ENCODE data around the gene CAMK2B. TPM values are rescaled to one million over a fixed set of nuclear protein-coding genes. Genes with fewer than 3 reads are reported as not detected.
A peak's percentile ranks its signal among the peaks of the same experiment; 100 is the strongest.

The CAMK2B gene
- total and polyA plus RNA-seq, 2 of the 13 experiments (the other 11 are each of a cell fraction or from before 2014, with no cell fraction given), result 0.27 to 0.48 TPM

DNA sequence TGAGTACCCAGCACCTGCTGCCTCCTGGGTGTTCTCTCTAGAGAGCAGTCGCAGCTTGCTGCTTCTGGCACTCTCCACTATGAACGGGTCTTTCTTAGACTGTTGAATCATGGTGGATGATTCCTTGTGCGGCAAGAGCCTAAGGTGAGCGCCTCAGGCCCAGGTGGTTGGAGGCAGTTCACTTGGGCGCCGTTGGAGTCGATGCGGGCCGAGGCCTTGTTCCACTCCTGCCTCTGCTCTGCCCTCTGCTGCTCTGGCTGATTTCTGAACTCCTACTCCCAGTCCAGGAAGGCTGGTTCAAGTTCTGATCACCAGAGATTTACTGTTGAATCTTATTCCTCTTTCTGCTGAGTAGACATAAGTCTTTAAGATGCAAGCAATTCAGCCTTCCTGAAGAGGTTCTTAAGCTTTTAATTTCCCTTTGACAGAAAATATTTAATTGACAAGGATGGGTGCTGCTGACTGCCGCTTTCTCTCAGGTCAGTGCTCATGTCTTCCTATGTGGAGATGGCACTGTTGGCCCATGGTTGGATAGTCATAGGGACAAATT, 114.2 kb downstream of the CAMK2B start:
- 100% methylated on average over 8 of the region's 10 CpGs for WGBS (ENCODE audit: low lambda C conversion rate)
- FAIRE-seq, result no peak
- TF ChIP-seq ZNF773 (CRISPR knock-in tag; IDR thresholded peaks at IDR 0.05; ENCODE audit: borderline replicate concordance) (no peak), NR1H2 (CRISPR knock-in tag; IDR thresholded peaks at IDR 0.05; ENCODE audit: borderline replicate concordance, low read depth) (no peak), WIZ (CRISPR knock-in tag; IDR thresholded peaks at IDR 0.05) (no peak), ZNF569 (CRISPR knock-in tag; IDR thresholded peaks at IDR 0.05; ENCODE audit: borderline replicate concordance) (no peak), ZBTB33 (CRISPR knock-in tag; IDR thresholded peaks at IDR 0.05) (no peak), MED1 (CRISPR knock-in tag; IDR thresholded peaks at IDR 0.05) (no peak), MEIS2 (CRISPR knock-in tag; IDR thresholded peaks at IDR 0.05) (no peak), E2F1 (CRISPR knock-in tag; IDR thresholded peaks at IDR 0.05) (no peak), MAFF (IDR thresholded peaks at IDR 0.05; ENCODE audit: low read depth, low read length) (peak; percentile 73), ZFP37 (CRISPR knock-in tag; IDR thresholded peaks at IDR 0.05; ENCODE audit: borderline replicate concordance) (no peak), GZF1 (CRISPR knock-in tag; IDR thresholded peaks at IDR 0.05) (no peak), MAFK (conservative IDR thresholded peaks at IDR 0.05 in 1 of 2, IDR thresholded peaks at IDR 0.05 in 1 of 2; ENCODE audit: low read length in 2 of 2) (peak; percentile 67 to 85), ZNF589 (CRISPR knock-in tag; conservative IDR thresholded peaks at IDR 0.05) (no peak)
- TF ChIP-seq, protein P1, sequence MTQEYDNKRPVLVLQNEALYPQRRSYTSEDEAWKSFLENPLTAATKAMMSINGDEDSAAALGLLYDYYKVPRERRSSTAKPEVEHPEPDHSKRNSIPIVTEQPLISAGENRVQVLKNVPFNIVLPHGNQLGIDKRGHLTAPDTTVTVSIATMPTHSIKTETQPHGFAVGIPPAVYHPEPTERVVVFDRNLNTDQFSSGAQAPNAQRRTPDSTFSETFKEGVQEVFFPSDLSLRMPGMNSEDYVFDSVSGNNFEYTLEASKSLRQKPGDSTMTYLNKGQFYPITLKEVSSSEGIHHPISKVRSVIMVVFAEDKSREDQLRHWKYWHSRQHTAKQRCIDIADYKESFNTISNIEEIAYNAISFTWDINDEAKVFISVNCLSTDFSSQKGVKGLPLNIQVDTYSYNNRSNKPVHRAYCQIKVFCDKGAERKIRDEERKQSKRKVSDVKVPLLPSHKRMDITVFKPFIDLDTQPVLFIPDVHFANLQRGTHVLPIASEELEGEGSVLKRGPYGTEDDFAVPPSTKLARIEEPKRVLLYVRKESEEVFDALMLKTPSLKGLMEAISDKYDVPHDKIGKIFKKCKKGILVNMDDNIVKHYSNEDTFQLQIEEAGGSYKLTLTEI (CRISPR knock-in tag; conservative IDR thresholded peaks at IDR 0.05), result no peak
- TF ChIP-seq, protein P2, sequence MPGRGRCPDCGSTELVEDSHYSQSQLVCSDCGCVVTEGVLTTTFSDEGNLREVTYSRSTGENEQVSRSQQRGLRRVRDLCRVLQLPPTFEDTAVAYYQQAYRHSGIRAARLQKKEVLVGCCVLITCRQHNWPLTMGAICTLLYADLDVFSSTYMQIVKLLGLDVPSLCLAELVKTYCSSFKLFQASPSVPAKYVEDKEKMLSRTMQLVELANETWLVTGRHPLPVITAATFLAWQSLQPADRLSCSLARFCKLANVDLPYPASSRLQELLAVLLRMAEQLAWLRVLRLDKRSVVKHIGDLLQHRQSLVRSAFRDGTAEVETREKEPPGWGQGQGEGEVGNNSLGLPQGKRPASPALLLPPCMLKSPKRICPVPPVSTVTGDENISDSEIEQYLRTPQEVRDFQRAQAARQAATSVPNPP (CRISPR knock-in tag; IDR thresholded peaks at IDR 0.05), result no peak

More for the DNA sequence above, 114.2 kb downstream of the CAMK2B start:
- ChIA-PET POLR2A (no interaction called here), CTCF (ENCODE audit: low intra/inter-chr PET ratio, low total read pairs) (no interaction called here)
- no peaks in the 10 kb centered on the region for H3K79me2 ChIP-seq (ENCODE audit: insufficient read depth, low read length)
- H4K20me1 ChIP-seq (ENCODE audit: insufficient read depth, low read length), result no peaks in the 10 kb centered on the region
- ATAC-seq (no peak), DNase-seq (ENCODE audit: low spot score) (no peak)
- H3K27me3 ChIP-seq (ENCODE audit: control insufficient read depth in 1 of 2, insufficient read depth in 2 of 2, low read length in 2 of 2), result no peaks in the 10 kb centered on the region
- in situ Hi-C loops (cut with HindIII; ENCODE audit: extremely low pct_ligation_motif_present, low pct_unique_long_range_greater_than_20kb) (no loop called here), intact Hi-C loops (cut with micrococcal nuclease; ENCODE audit: unreplicated experiment) (no loop called here)
- H3K4me2 ChIP-seq (ENCODE audit: low read depth, low read length), result no peak overlapping the region
- no peak overlapping the region for H3K4me3 ChIP-seq (replicated peaks in 1 of 3; ENCODE audit: insufficient read depth in 1 of 3, low read depth in 2 of 3, low read length in 3 of 3)
- no TSS peak for BruUV-seq (replicated peaks)
- H3K4me1 ChIP-seq (ENCODE audit: insufficient read depth, low read length), result no peaks in the 10 kb centered on the region
- H3K9me3 ChIP-seq (ENCODE audit: low read length), result no peaks in the 10 kb centered on the region
- no peak overlapping the region for H3K27ac ChIP-seq (ENCODE audit: extremely low read length, insufficient read depth, low read length)
- peaks cover 26 to 60% of the 10 kb centered on the region in 2 experiments for H3K36me3 ChIP-seq (replicated peaks in 1 of 2; ENCODE audit: control insufficient read depth in 1 of 2, insufficient read depth in 2 of 2, low read length in 2 of 2)
- no peak overlapping the region for H2AFZ ChIP-seq (ENCODE audit: low read length)
- H3K9ac ChIP-seq (ENCODE audit: insufficient read depth, low read depth, low read length), result no peak overlapping the region
